HG03439 (cell line): Measurements from ENCODE around the gene INPP4B.

Experiments used
- ATAC-seq: cut with Tn5 transposase; IDR thresholded peaks from one replicate; pipeline ENCODE4 v1.9.1; 2021; ENCODE audit warnings: mild to moderate bottlenecking, moderate library complexity; ENCODE audit not compliant: unreplicated experiment

INPP4B gene

GRCh38 chr4:142846108-142846728, at the start of gene INPP4B:
TSS of gene INPP4B (minus strand) at chr4:142846301.
- ATAC-seq, result no peak

- no peak for ATAC-seq
Observed at GRCh38 chr4:142893012-142893411, 46.9 kb upstream of the INPP4B start.

GRCh38 chr4:142886566-142886965, 40.5 kb upstream of the INPP4B start:
- ATAC-seq, result no peak

- ATAC-seq, result no peak
Observed at GRCh38 chr4:142883040-142883832, 37.1 kb upstream of the INPP4B start.

- ATAC-seq, result no peak
Observed at GRCh38 chr4:142882159-142882558, 36.1 kb upstream of the INPP4B start.

GRCh38 chr4:142881331-142881730, 35.2 kb upstream of the INPP4B start:
- no peak for ATAC-seq

GRCh38 chr4:142875117-142875516, 29.0 kb upstream of the INPP4B start:
- ATAC-seq, result no peak

- no peak for ATAC-seq
Observed at GRCh38 chr4:142874684-142875083, 28.6 kb upstream of the INPP4B start.

GRCh38 chr4:142866685-142867084, 20.6 kb upstream of the INPP4B start:
- no peak for ATAC-seq

- no peak for ATAC-seq
Observed at GRCh38 chr4:142861351-142861750, 15.2 kb upstream of the INPP4B start.

GRCh38 chr4:142858965-142859364, 12.9 kb upstream of the INPP4B start:
- ATAC-seq, result no peak

GRCh38 chr4:142858446-142858845, 12.3 kb upstream of the INPP4B start:
- ATAC-seq, result no peak

GRCh38 chr4:142856576-142856975, 10.5 kb upstream of the INPP4B start:
- no peak for ATAC-seq

- ATAC-seq, result no peak
Observed at GRCh38 chr4:142850478-142850877, 4.4 kb upstream of the INPP4B start.

GRCh38 chr4:142846729-142847596, 862 bp upstream of the INPP4B start:
- no peak for ATAC-seq

- no peak for ATAC-seq
Observed at GRCh38 chr4:142845293-142846107, 601 bp downstream of the INPP4B start.

- ATAC-seq, result no peak
Observed at GRCh38 chr4:142844782-142845181, 1.3 kb downstream of the INPP4B start.

GRCh38 chr4:142840516-142841123, 5.5 kb downstream of the INPP4B start:
- no peak for ATAC-seq

- no peak for ATAC-seq
Observed at GRCh38 chr4:142838778-142839177, 7.3 kb downstream of the INPP4B start.

- no peak for ATAC-seq
Observed at GRCh38 chr4:142832022-142832421, 14.1 kb downstream of the INPP4B start.
